GM12875 (cell line): ENCODE data around the gene NXN.
"Not testable (repeated sequence)": the region's sequence is repeated elsewhere in the genome, so short reads cannot be mapped to it uniquely, and the experiment has no call there.

Experiments
- H3K4me3 ChIP-seq: one replicate; pipeline ENCODE4 v1.5.1; 2011; ENCODE audit warnings: low read depth, low read length, control low read depth
- CTCF ChIP-seq: IDR thresholded peaks from 2 replicates; pipeline ENCODE4 v1.5.1; 2011; ENCODE audit warnings: low read depth, mild to moderate bottlenecking, control low read depth, inconsistent platforms, low read length, moderate library complexity, borderline replicate concordance; ENCODE audit not compliant: insufficient read depth

Gene NXN

DNA sequence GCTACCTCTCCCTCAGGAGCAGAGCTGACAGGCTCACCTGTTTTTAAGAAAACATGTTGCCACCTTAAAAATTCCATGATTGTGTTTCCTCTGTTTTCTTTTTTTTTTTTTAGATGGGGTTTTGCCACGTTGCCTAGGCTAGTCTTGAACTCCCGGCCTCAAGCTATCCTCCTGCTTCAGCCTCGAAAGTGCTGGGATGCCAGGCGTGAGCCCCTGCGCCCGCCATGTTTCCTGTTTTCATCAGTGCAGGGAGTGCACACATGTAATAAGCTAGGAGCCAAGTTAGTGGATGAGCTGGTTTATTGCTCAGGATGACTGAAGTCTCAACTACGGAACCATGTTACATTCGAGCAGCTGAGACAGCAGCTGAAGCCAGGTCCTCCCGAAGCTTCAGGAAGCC lies 183.9 kb downstream of the NXN start:
- TF ChIP-seq CTCF, result no peak
- H3K4me3 ChIP-seq, result no peak overlapping the region

DNA sequence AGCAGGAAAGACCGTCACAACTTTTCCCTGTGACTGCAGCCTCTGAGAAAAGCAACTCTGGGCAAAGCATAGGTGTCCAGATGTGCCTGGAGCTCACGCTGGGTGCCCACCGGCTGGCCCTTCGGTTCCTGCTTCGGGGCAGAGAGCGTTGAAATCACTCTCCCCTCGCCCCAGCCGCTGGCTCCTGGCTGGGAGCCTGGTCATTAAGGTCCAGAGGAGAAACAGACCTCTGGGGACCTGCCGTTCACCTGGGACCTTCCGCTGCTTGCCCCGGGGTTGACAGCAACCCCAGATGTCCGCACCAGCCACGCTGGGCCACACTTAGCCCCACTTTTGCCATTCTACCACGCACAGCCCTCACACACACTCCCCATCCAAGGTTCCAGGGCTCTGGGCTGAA lies 184.3 kb downstream of the NXN start:
- no peak overlapping the region for H3K4me3 ChIP-seq
- TF ChIP-seq CTCF, result no peak

GRCh38 chr17:794876-795275 lies 184.7 kb downstream of the NXN start:
- no peak overlapping the region for H3K4me3 ChIP-seq
- TF ChIP-seq CTCF, result peak; percentile 63; the same call in 1 of the 2 replicates

DNA sequence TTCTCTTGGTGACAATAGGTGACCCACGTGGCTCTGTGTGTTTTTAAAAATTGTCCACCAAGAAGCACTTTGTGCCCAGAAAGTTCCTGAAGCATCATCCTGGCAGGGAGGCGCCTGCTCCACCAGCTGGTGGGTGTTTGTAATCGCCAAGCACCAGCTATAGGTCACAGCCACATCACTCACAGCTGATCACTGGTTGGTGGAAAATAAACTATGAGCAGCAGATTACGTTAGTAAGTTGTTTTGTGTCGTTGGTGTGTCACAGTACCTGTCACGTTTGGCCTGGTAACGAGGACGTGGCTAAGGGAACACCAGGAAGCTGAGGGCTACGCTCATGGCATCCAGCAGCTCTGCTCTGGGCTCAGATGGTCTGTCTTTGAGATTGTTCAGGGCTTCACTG lies 187.3 kb downstream of the NXN start:
- no peak for TF ChIP-seq CTCF
- no peak overlapping the region for H3K4me3 ChIP-seq

DNA sequence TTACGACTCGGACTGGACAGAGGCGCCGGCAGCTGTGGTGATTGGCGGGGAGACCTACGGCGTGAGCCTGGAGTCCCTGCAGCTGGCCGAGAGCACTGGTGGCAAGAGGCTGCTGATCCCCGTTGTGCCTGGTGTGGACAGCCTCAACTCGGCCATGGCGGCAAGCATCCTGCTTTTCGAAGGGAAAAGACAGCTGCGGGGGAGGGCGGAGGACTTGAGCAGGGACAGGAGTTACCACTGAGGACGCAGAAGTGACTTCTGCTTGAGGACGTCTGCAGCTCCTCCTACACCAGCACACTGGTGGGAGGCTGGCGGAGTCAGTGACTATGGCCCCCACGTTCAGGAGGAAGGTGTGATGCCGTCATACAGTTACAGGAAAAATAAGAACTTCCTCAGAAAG lies 187.7 kb downstream of the NXN start:
- no peak for TF ChIP-seq CTCF
- no peak overlapping the region for H3K4me3 ChIP-seq

GRCh38 chr17:790874-791247 lies 188.7 kb downstream of the NXN start:
- not testable (repeated sequence) for H3K4me3 ChIP-seq

GRCh38 chr17:789931-790873 lies 189.4 kb downstream of the NXN start:
- H3K4me3 ChIP-seq, result not testable (repeated sequence)

GRCh38 chr17:789160-789840 lies 190.3 kb downstream of the NXN start:
- no peak overlapping the region for H3K4me3 ChIP-seq
- no peak for TF ChIP-seq CTCF
